Endothelial cell (in vitro differentiated cells): ENCODE results near the gene COG5. TPM values are rescaled to one million over a fixed set of nuclear protein-coding genes. Genes with fewer than 3 reads are reported as not detected.

Source experiments
- DNase-seq: peaks from one replicate; pipeline ENCODE4 v3.0.0; 2021; ENCODE audit warnings: low spot score
- H3K27ac Mint-ChIP-seq: one replicate; pipeline ENCODE4 v1.8.0; 2021; ENCODE audit warnings: mixed read lengths, inconsistent platforms; ENCODE audit not compliant: unreplicated experiment
- H3K27me3 Mint-ChIP-seq: one replicate; pipeline ENCODE4 v1.8.0; 2021; ENCODE audit warnings: mild to moderate bottlenecking, moderate library complexity, mixed read lengths, inconsistent platforms; ENCODE audit not compliant: unreplicated experiment
- H3K36me3 Mint-ChIP-seq: one replicate; pipeline ENCODE4 v1.8.0; 2021; ENCODE audit warnings: mild to moderate bottlenecking, low read depth, mixed read lengths, inconsistent platforms; ENCODE audit not compliant: unreplicated experiment
- H3K4me1 Mint-ChIP-seq: one replicate; pipeline ENCODE4 v1.8.0; 2021; ENCODE audit warnings: mild to moderate bottlenecking, mixed read lengths, inconsistent platforms; ENCODE audit not compliant: unreplicated experiment
- H3K4me3 Mint-ChIP-seq: one replicate; pipeline ENCODE4 v1.8.0; 2021; ENCODE audit warnings: mild to moderate bottlenecking, mixed read lengths, inconsistent platforms; ENCODE audit not compliant: unreplicated experiment
- H3K9me3 Mint-ChIP-seq: one replicate; pipeline ENCODE4 v1.8.0; 2021; ENCODE audit warnings: mixed read lengths, inconsistent platforms; ENCODE audit not compliant: unreplicated experiment
- CTCF ChIP-seq: fragments of 200-600 bp; sonication (generic); IDR thresholded peaks from one replicate; pipeline ENCODE4 v1.5.0; 2021; ENCODE audit warnings: antibody characterized with exemption; ENCODE audit not compliant: unreplicated experiment
- total RNA-seq: library from RNA; stranded (reverse); fragmentation: NEBNext Ultra II Directional; extraction: Animal tissue kit (Norgen Biotek cat#: 25700); gene quantifications from one replicate; pipeline ENCODE4 v1.2.1, GENCODE V29; 2021; ENCODE audit not compliant: unreplicated experiment

The COG5 gene
- total RNA-seq, 1 donor from 2014 or later = 26.7 TPM

GRCh38 chr7:107244613-107245012 lies 319.1 kb downstream of the COG5 start:
- no peak for TF ChIP-seq CTCF
- no peak overlapping the region for H3K4me3 Mint-ChIP-seq
- DNase-seq = no peak
- H3K36me3 Mint-ChIP-seq = peaks cover 39% of the 10 kb centered on the region
- H3K4me1 Mint-ChIP-seq = no peaks in the 10 kb centered on the region
- no peak overlapping the region for H3K27ac Mint-ChIP-seq
- H3K27me3 Mint-ChIP-seq = peaks cover 6% of the 10 kb centered on the region
- no peaks in the 10 kb centered on the region for H3K9me3 Mint-ChIP-seq

- no peak for TF ChIP-seq CTCF
- Mint-ChIP-seq H3K9me3 (no peaks in the 10 kb centered on the region), H3K36me3 (peaks cover 39% of the 10 kb centered on the region), H3K4me1 (no peaks in the 10 kb centered on the region), H3K4me3 (no peak overlapping the region), H3K27ac (no peak overlapping the region), H3K27me3 (peaks cover 6% of the 10 kb centered on the region)
- DNase-seq = no peak
Observed at GRCh38 chr7:107242267-107242666, 321.5 kb downstream of the COG5 start.

- Mint-ChIP-seq H3K36me3 (no peaks in the 10 kb centered on the region), H3K4me3 (no peak overlapping the region), H3K4me1 (no peaks in the 10 kb centered on the region), H3K27ac (no peak overlapping the region), H3K27me3 (peaks cover 2% of the 10 kb centered on the region), H3K9me3 (no peaks in the 10 kb centered on the region)
- DNase-seq = no peak
- no peak for TF ChIP-seq CTCF
Observed at GRCh38 chr7:107237451-107237850, 326.3 kb downstream of the COG5 start.

- H3K36me3 Mint-ChIP-seq = no peaks in the 10 kb centered on the region
- no peak for DNase-seq
- H3K4me1 Mint-ChIP-seq = no peaks in the 10 kb centered on the region
- H3K9me3 Mint-ChIP-seq = no peaks in the 10 kb centered on the region
- no peaks in the 10 kb centered on the region for H3K27me3 Mint-ChIP-seq
- no peak overlapping the region for H3K4me3 Mint-ChIP-seq
- no peak for TF ChIP-seq CTCF
- H3K27ac Mint-ChIP-seq = no peak overlapping the region
Observed at GRCh38 chr7:107236862-107237261, 326.9 kb downstream of the COG5 start.

GRCh38 chr7:107234436-107234835 lies 329.3 kb downstream of the COG5 start:
- Mint-ChIP-seq H3K36me3 (no peaks in the 10 kb centered on the region), H3K4me3 (no peak overlapping the region)
- DNase-seq = no peak

More at GRCh38 chr7:107234436-107234835, 329.3 kb downstream of the COG5 start:
- Mint-ChIP-seq H3K27ac (no peak overlapping the region), H3K4me1 (no peaks in the 10 kb centered on the region), H3K9me3 (no peaks in the 10 kb centered on the region), H3K27me3 (no peaks in the 10 kb centered on the region)
- TF ChIP-seq CTCF = no peak
